ENCODE measurements around the gene TRIM44. TPM values are rescaled to one million over a fixed set of nuclear protein-coding genes. Genes with fewer than 3 reads are reported as not detected.

The TRIM44 gene
- total RNA-seq, 2 experiments from 2014 or later: 11.3 to 19.9 TPM

DNA sequence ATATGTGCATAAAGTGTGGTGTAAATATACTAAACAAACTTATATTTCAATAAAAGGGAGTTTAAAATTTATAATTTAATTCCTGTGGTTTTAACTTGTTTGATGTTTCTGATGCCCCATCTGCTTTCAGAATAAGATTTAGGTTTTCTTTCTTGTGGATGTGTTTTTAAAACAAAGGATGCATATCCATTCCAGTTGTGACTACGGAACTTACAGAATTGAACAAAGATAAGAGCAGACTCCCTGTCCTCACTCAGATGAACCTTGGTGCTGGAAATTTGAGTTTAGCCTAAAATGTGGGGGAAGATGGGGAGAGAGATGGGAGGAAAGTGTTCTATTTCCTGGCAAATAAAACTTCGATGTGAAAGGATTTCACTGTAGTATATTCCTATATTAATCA lies 41.8 kb upstream of the TRIM44 start:
- H3K27ac ChIP-seq (ENCODE audit: low read depth, low read length, poor library complexity, severe bottlenecking): no peak overlapping the region
- no peaks in the 10 kb centered on the region for H3K36me3 ChIP-seq (ENCODE audit: insufficient read depth, low read length)
- no peaks in the 10 kb centered on the region for H3K9me2 ChIP-seq (ENCODE audit: insufficient read depth, low read length)
- H3K4me2 ChIP-seq (ENCODE audit: low read length): no peak overlapping the region
- no TSS peak for BruUV-seq (replicated peaks)
- TF ChIP-seq, protein P1, sequence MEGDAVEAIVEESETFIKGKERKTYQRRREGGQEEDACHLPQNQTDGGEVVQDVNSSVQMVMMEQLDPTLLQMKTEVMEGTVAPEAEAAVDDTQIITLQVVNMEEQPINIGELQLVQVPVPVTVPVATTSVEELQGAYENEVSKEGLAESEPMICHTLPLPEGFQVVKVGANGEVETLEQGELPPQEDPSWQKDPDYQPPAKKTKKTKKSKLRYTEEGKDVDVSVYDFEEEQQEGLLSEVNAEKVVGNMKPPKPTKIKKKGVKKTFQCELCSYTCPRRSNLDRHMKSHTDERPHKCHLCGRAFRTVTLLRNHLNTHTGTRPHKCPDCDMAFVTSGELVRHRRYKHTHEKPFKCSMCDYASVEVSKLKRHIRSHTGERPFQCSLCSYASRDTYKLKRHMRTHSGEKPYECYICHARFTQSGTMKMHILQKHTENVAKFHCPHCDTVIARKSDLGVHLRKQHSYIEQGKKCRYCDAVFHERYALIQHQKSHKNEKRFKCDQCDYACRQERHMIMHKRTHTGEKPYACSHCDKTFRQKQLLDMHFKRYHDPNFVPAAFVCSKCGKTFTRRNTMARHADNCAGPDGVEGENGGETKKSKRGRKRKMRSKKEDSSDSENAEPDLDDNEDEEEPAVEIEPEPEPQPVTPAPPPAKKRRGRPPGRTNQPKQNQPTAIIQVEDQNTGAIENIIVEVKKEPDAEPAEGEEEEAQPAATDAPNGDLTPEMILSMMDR (conservative IDR thresholded peaks at IDR 0.05; ENCODE audit: low read length): no peak
- no peak for TF ChIP-seq EZH2phosphoT487 (IDR thresholded peaks at IDR 0.05; ENCODE audit: borderline replicate concordance, low read depth, low read length)
- H3K9me3 ChIP-seq (ENCODE audit: low read length): no peaks in the 10 kb centered on the region
- H3K4me3 ChIP-seq (ENCODE audit: low read depth, low read length, poor library complexity, severe bottlenecking): no peak overlapping the region
- CTCF ChIA-PET (ENCODE audit: unreplicated experiment): no interaction called here
- H4K20me1 ChIP-seq (ENCODE audit: insufficient read depth, low read length): no peaks in the 10 kb centered on the region; the same call in 1 of the 2 replicates
- no peak for DNase-seq (ENCODE audit: low spot score)
- intact Hi-C loops (cut with micrococcal nuclease; ENCODE audit: unreplicated experiment): no loop called here
- H3K4me1 ChIP-seq (ENCODE audit: insufficient read depth, low read length, poor library complexity, severe bottlenecking): no peaks in the 10 kb centered on the region
- POLR2A ChIA-PET: interaction anchor here (0.7 kb wide), 1 partner anchor 631 kb away, joined by 3 read pairs; no protein-coding TSS in a partner anchor
- H2AFZ ChIP-seq (ENCODE audit: low read length): no peak overlapping the region
- no peaks in the 10 kb centered on the region for H3K79me2 ChIP-seq (ENCODE audit: insufficient read depth, low read depth, low read length)

DNA sequence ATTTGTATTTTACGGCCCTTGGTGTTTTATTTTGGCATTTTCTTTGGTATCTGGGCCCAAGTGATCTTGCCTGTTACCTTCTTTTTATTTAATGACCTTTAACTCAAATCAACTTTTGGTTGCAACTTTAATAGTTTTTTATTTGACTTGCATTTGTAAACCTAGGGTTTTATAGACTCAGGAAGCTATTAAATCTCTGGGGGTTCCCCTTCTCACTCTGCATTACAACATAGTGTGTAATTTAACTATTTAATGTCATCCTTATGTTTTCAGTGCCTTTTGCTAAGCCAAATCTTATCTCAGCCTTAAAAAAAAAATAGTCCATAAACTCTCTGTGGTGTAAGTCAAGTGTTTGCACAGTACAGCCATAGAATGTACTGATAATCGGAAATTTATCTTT lies 41.0 kb upstream of the TRIM44 start:
- no TSS peak for BruUV-seq (replicated peaks)
- no peaks in the 10 kb centered on the region for H3K4me1 ChIP-seq (ENCODE audit: insufficient read depth, low read length, poor library complexity, severe bottlenecking)
- CTCF ChIA-PET (ENCODE audit: unreplicated experiment): no interaction called here
- no peak overlapping the region for H3K4me2 ChIP-seq (ENCODE audit: low read length)
- H3K9me2 ChIP-seq (ENCODE audit: insufficient read depth, low read length): no peaks in the 10 kb centered on the region
- POLR2A ChIA-PET: interaction anchor here (0.7 kb wide), 1 partner anchor 630 kb away, joined by 3 read pairs; no protein-coding TSS in a partner anchor
- TF ChIP-seq EZH2phosphoT487 (IDR thresholded peaks at IDR 0.05; ENCODE audit: borderline replicate concordance, low read depth, low read length): no peak
- TF ChIP-seq, protein P1 (conservative IDR thresholded peaks at IDR 0.05; ENCODE audit: low read length): no peak
- no peak overlapping the region for H2AFZ ChIP-seq (ENCODE audit: low read length)
- no peak overlapping the region for H3K27ac ChIP-seq (ENCODE audit: low read depth, low read length, poor library complexity, severe bottlenecking)
- H3K9me3 ChIP-seq (ENCODE audit: low read length): no peaks in the 10 kb centered on the region
- intact Hi-C loops (cut with micrococcal nuclease; ENCODE audit: unreplicated experiment): no loop called here
- no peak overlapping the region for H3K4me3 ChIP-seq (ENCODE audit: low read depth, low read length, poor library complexity, severe bottlenecking)
- no peak for DNase-seq (ENCODE audit: low spot score)
- H4K20me1 ChIP-seq (ENCODE audit: insufficient read depth, low read length): no peaks in the 10 kb centered on the region; the same call in 1 of the 2 replicates
- no peaks in the 10 kb centered on the region for H3K36me3 ChIP-seq (ENCODE audit: insufficient read depth, low read length)
- H3K79me2 ChIP-seq (ENCODE audit: insufficient read depth, low read depth, low read length): no peaks in the 10 kb centered on the region

- no peaks in the 10 kb centered on the region; the same call in 1 of the 2 replicates for H4K20me1 ChIP-seq (ENCODE audit: insufficient read depth, low read length)
- no peaks in the 10 kb centered on the region for H3K9me2 ChIP-seq (ENCODE audit: insufficient read depth, low read length)
- H3K27ac ChIP-seq (ENCODE audit: low read depth, low read length, poor library complexity, severe bottlenecking): no peak overlapping the region
- H3K4me1 ChIP-seq (ENCODE audit: insufficient read depth, low read length, poor library complexity, severe bottlenecking): no peaks in the 10 kb centered on the region
- no peaks in the 10 kb centered on the region for H3K36me3 ChIP-seq (ENCODE audit: insufficient read depth, low read length)
- TF ChIP-seq, protein P1 (conservative IDR thresholded peaks at IDR 0.05; ENCODE audit: low read length): no peak
- TF ChIP-seq EZH2phosphoT487 (IDR thresholded peaks at IDR 0.05; ENCODE audit: borderline replicate concordance, low read depth, low read length): no peak
- no peak overlapping the region for H2AFZ ChIP-seq (ENCODE audit: low read length)
- no peak overlapping the region for H3K4me2 ChIP-seq (ENCODE audit: low read length)
- BruUV-seq (replicated peaks): no TSS peak
- no peak overlapping the region for H3K4me3 ChIP-seq (ENCODE audit: low read depth, low read length, poor library complexity, severe bottlenecking)
- ChIA-PET CTCF (ENCODE audit: unreplicated experiment) (no interaction called here), POLR2A (no interaction called here)
- H3K9me3 ChIP-seq (ENCODE audit: low read length): no peaks in the 10 kb centered on the region
- no peaks in the 10 kb centered on the region for H3K79me2 ChIP-seq (ENCODE audit: insufficient read depth, low read depth, low read length)
- no peak for DNase-seq (ENCODE audit: low spot score)
- intact Hi-C loops (cut with micrococcal nuclease; ENCODE audit: unreplicated experiment): no loop called here
Observed at GRCh38 chr11:35622070-35622469, 40.5 kb upstream of the TRIM44 start.
